HepG2 (cell line): ENCODE data around the gene NEK6. TPM values are rescaled to one million over a fixed set of nuclear protein-coding genes. Genes with fewer than 3 reads are reported as not detected.

Source experiments
- DMTF1 ChIP-seq: sonication (generic); formaldehyde crosslinking; IDR thresholded peaks from 2 replicates; pipeline ENCODE4 v1.4.0; 2020; ENCODE audit warnings: mild to moderate bottlenecking, missing genetic modification reagents
- GRHL1 ChIP-seq: sonication (generic); formaldehyde crosslinking; conservative IDR thresholded peaks from 2 replicates; pipeline ENCODE4 v1.8.0; 2022; ENCODE audit warnings: missing genetic modification reagents
- HIVEP1 ChIP-seq: sonication (generic); formaldehyde crosslinking; IDR thresholded peaks from 2 replicates; pipeline ENCODE4 v1.4.0; 2020; ENCODE audit warnings: mild to moderate bottlenecking, missing genetic modification reagents
- HNRNPUL1 ChIP-seq: fragments of 200-400 bp; formaldehyde crosslinking; IDR thresholded peaks from 2 replicates; pipeline ENCODE4 v1.6.1; 2017; ENCODE audit warnings: low read depth, mild to moderate bottlenecking, low read length, moderate library complexity
- IKZF1 ChIP-seq: fragments of 450-650 bp; IDR thresholded peaks from 2 replicates; pipeline ENCODE4 v1.7.1; 2016
- KDM5B ChIP-seq: sonication (generic); formaldehyde crosslinking; IDR thresholded peaks from 2 replicates; pipeline ENCODE4 v1.4.0; 2020; ENCODE audit warnings: missing genetic modification reagents, mild to moderate bottlenecking, borderline replicate concordance
- PAXIP1 ChIP-seq: sonication (generic); formaldehyde crosslinking; conservative IDR thresholded peaks from 2 replicates; pipeline ENCODE4 v1.4.0; 2020; ENCODE audit warnings: mild to moderate bottlenecking, missing genetic modification reagents, moderate library complexity
- TCF7L2 ChIP-seq: IDR thresholded peaks from 2 replicates; pipeline ENCODE4 v1.6.1; 2011; ENCODE audit warnings: mild to moderate bottlenecking, low read depth, low read length, moderate library complexity
- TEF ChIP-seq: sonication (generic); formaldehyde crosslinking; IDR thresholded peaks from 2 replicates; pipeline ENCODE4 v1.5.0; 2020; ENCODE audit warnings: missing genetic modification reagents
- ZNF10 ChIP-seq: sonication (generic); formaldehyde crosslinking; IDR thresholded peaks from 2 replicates; pipeline ENCODE4 v1.4.0; 2020; ENCODE audit warnings: mild to moderate bottlenecking, low read depth, missing genetic modification reagents, borderline replicate concordance
- ZNF34 ChIP-seq: sonication (generic); formaldehyde crosslinking; IDR thresholded peaks from 2 replicates; pipeline ENCODE4 v1.4.0; 2020; ENCODE audit warnings: mild to moderate bottlenecking, missing genetic modification reagents, borderline replicate concordance
- ZNF687 ChIP-seq: sonication (generic); formaldehyde crosslinking; IDR thresholded peaks from 2 replicates; pipeline ENCODE4 v1.5.1; 2020; ENCODE audit warnings: mild to moderate bottlenecking, missing genetic modification reagents, moderate library complexity
- ZNF768 ChIP-seq: sonication (generic); formaldehyde crosslinking; IDR thresholded peaks from 2 replicates; pipeline ENCODE4 v1.4.0; 2020; ENCODE audit warnings: missing genetic modification reagents
- ZSCAN21 ChIP-seq: sonication (generic); formaldehyde crosslinking; IDR thresholded peaks from 2 replicates; pipeline ENCODE4 v1.8.0; 2022; ENCODE audit warnings: mild to moderate bottlenecking, missing genetic modification reagents, moderate library complexity, borderline replicate concordance
- polyA plus RNA-seq, 8 experiments: library from polyadenylated mRNA; depleted of rRNA in 3 of 8; stranded (reverse) in 7 of 8; unstranded in 1 of 8; fragments of >200 nt; fragmentation: Illumina TruSeq in 4 of 8; extraction: Trizol in 4 of 8; gene quantifications; 2 replicates each; pipeline versions ENCODE4 v1.2.1 to v1.2.3, GENCODE V29; 2011 to 2016; ENCODE audit warnings: low read depth in 4 of 8, missing spikeins in 1 of 8, mixed read lengths in 1 of 8; ENCODE audit not compliant: insufficient read depth in 1 of 8
- total RNA-seq, 5 experiments: library from RNA; depleted of rRNA; stranded (reverse); fragments of >200 nt; fragmentation: Illumina TruSeq; extraction: Trizol; gene quantifications; 2 replicates each; pipeline ENCODE4 v1.2.3, GENCODE V29; 2016; ENCODE audit warnings: low read depth in 1 of 5

The NEK6 gene
- total and polyA plus RNA-seq, 2 of the 13 experiments (the other 11 are each of a cell fraction or from before 2014, with no cell fraction given) = 30.4 to 119 TPM

GRCh38 chr9:124257070-124257843, 492 bp upstream of the NEK6 start (continued):
- TF ChIP-seq KDM5B (CRISPR knock-in tag) (no peak), ZNF768 (CRISPR knock-in tag) (peak; percentile 53; the same call in 1 of the 2 replicates), DMTF1 (CRISPR knock-in tag) (no peak), ZNF687 (peak; percentile 55), IKZF1 (no peak), ZNF34 (CRISPR knock-in tag) (no peak), ZNF10 (CRISPR knock-in tag) (no peak), GRHL1 (no peak), HIVEP1 (CRISPR knock-in tag) (peak; percentile 64; the same call in 1 of the 2 replicates), PAXIP1 (no peak), TCF7L2 (no peak), TEF (CRISPR knock-in tag) (no peak), ZSCAN21 (CRISPR knock-in tag) (no peak), HNRNPUL1 (no peak)
